Coronary artery (tissue), 2 donors: Measurements from ENCODE around the gene PSAT1.

Experiments
- DNase-seq: peaks from one replicate; pipeline ENCODE4 v3.0.0-alpha.2; 2017; ENCODE audit warnings: low spot score
- H3K27ac ChIP-seq, 2 donors: fragments of 200-600 bp; sonication (generic); one replicate each; pipeline ENCODE4 v1.5.1; 2016 to 2019
- H3K4me3 ChIP-seq: fragments of 200-600 bp; sonication (generic); 2 replicates; pipeline ENCODE4 v1.5.1; 2016; ENCODE audit warnings: mild to moderate bottlenecking, moderate library complexity
- CTCF ChIP-seq: fragments of 200-600 bp; sonication (generic); IDR thresholded peaks from one replicate; pipeline ENCODE4 v1.5.1; 2019; ENCODE audit warnings: antibody characterized with exemption

PSAT1 gene

GRCh38 chr9:78316166-78316892 is 19.4 kb downstream of the PSAT1 start:
- H3K4me3 ChIP-seq = no peak overlapping the region
- DNase-seq = peak; percentile 21
- no peak overlapping the region for H3K27ac ChIP-seq
- TF ChIP-seq CTCF = no peak

GRCh38 chr9:78319197-78320029 is 22.5 kb downstream of the PSAT1 start:
- Histone ChIP-seq H3K27ac (no peak overlapping the region), H3K4me3 (no peak overlapping the region)
- TF ChIP-seq CTCF = no peak
- no peak for DNase-seq

- no peak overlapping the region for H3K27ac ChIP-seq
- no peak overlapping the region for H3K4me3 ChIP-seq
- TF ChIP-seq CTCF = no peak
- no peak for DNase-seq
These were observed 23.2 kb downstream of the PSAT1 start for GRCh38 chr9:78320030-78320693.

- H3K27ac ChIP-seq = no peak overlapping the region
- H3K4me3 ChIP-seq = no peak overlapping the region
- DNase-seq = no peak
- TF ChIP-seq CTCF = no peak
These were observed 24.1 kb downstream of the PSAT1 start for GRCh38 chr9:78320875-78321496.

- TF ChIP-seq CTCF = no peak
- DNase-seq = no peak
These were observed 24.6 kb downstream of the PSAT1 start for GRCh38 chr9:78321505-78321904.

GRCh38 chr9:78324068-78324650 is 27.2 kb downstream of the PSAT1 start:
- no peak for TF ChIP-seq CTCF
- DNase-seq = no peak
- Histone ChIP-seq H3K27ac (no peak overlapping the region), H3K4me3 (no peak overlapping the region)

More at GRCh38 chr9:78321505-78321904, 24.6 kb downstream of the PSAT1 start:
- Histone ChIP-seq H3K27ac (no peak overlapping the region), H3K4me3 (no peak overlapping the region)
